MM.1S (cell line): ENCODE data around the gene CHRNA1.

ENCODE experiments used
- DNase-seq: peaks from one replicate; pipeline ENCODE4 v3.0.0-alpha.2; 2015
- H2AFZ ChIP-seq: fragments of 300-600 bp; sonication (generic); 2 replicates; pipeline ENCODE4 v1.6.0; 2016; ENCODE audit warnings: antibody characterized with exemption, low read length
- H3F3A ChIP-seq: fragments of 300-600 bp; sonication (generic); 2 replicates; pipeline ENCODE4 v1.6.1; 2016; ENCODE audit warnings: mild to moderate bottlenecking, antibody characterized with exemption, low read length, moderate library complexity, mixed read lengths; ENCODE audit not compliant: insufficient read depth
- H3K27ac ChIP-seq: fragments of 300-600 bp; sonication (generic); 2 replicates; pipeline ENCODE4 v1.5.1; 2016; ENCODE audit warnings: mild to moderate bottlenecking, low read length
- H3K27me3 ChIP-seq: fragments of 300-600 bp; sonication (generic); replicated peaks from 2 replicates; pipeline ENCODE4 v1.6.0; 2016; ENCODE audit warnings: low read length; ENCODE audit not compliant: insufficient read depth
- H3K36me3 ChIP-seq: fragments of 300-600 bp; sonication (generic); replicated peaks from 2 replicates; pipeline ENCODE4 v1.6.1; 2016; ENCODE audit warnings: mild to moderate bottlenecking, low read length, mixed read lengths; ENCODE audit not compliant: insufficient read depth
- H3K4me1 ChIP-seq: fragments of 300-600 bp; sonication (generic); 2 replicates; pipeline ENCODE4 v1.6.1; 2016; ENCODE audit warnings: low read length, mixed read lengths
- H3K4me2 ChIP-seq: fragments of 300-600 bp; sonication (generic); 2 replicates; pipeline ENCODE4 v1.6.0; 2016; ENCODE audit warnings: low read depth, low read length
- H3K4me3 ChIP-seq: fragments of 300-600 bp; sonication (generic); 2 replicates; pipeline ENCODE4 v1.5.1; 2016; ENCODE audit warnings: low read length, mixed read lengths
- H3K79me2 ChIP-seq: fragments of 300-600 bp; sonication (generic); 2 replicates; pipeline ENCODE4 v1.6.1; 2016; ENCODE audit warnings: mixed run types, low read length, mixed read lengths
- H3K9ac ChIP-seq: fragments of 300-600 bp; sonication (generic); 2 replicates; pipeline ENCODE4 v1.6.1; 2016; ENCODE audit warnings: low read length, mixed read lengths
- H3K9me2 ChIP-seq: fragments of 300-600 bp; sonication (generic); replicated peaks from 2 replicates; pipeline ENCODE4 v1.6.1; 2016; ENCODE audit warnings: mild to moderate bottlenecking, low read length, mixed read lengths; ENCODE audit not compliant: insufficient read depth
- H3K9me3 ChIP-seq: fragments of 300-600 bp; sonication (generic); replicated peaks from 2 replicates; pipeline ENCODE4 v1.6.1; 2016; ENCODE audit warnings: mild to moderate bottlenecking, low read length, mixed read lengths; ENCODE audit not compliant: insufficient read depth
- H4K20me1 ChIP-seq: fragments of 300-600 bp; sonication (generic); 2 replicates; pipeline ENCODE4 v1.6.1; 2016; ENCODE audit warnings: mild to moderate bottlenecking, low read length, moderate library complexity, mixed read lengths; ENCODE audit not compliant: insufficient read depth
- EZH2 ChIP-seq: fragments of 300-600 bp; sonication (generic); optimal IDR thresholded peaks from 2 replicates; pipeline ENCODE3; 2017; ENCODE audit warnings: low read depth, mild to moderate bottlenecking, antibody characterized with exemption, low read length, mixed read lengths
- EZH2phosphoT487 ChIP-seq: fragments of 300-600 bp; sonication (generic); IDR thresholded peaks from 2 replicates; pipeline ENCODE4 v1.6.1; 2018; ENCODE audit warnings: antibody characterized with exemption, low read length
- TF ChIP-seq, protein P1 (sequence below): fragments of 300-600 bp; sonication (generic); IDR thresholded peaks from 2 replicates; pipeline ENCODE4 v1.5.1; 2016; ENCODE audit warnings: antibody characterized with exemption, low read length, mixed read lengths

Gene CHRNA1

GRCh38 chr2:174752403-174753037 lies 11.8 kb downstream of the CHRNA1 start:
- Histone ChIP-seq H3K9ac (no peak overlapping the region), H2AFZ (no peak overlapping the region), H3K36me3 (no peaks in the 10 kb centered on the region), H3K4me3 (no peak overlapping the region), H3K9me3 (no peaks in the 10 kb centered on the region), H3K27me3 (0 out of 2 replicates have a peak, but pooled peaks cover 9% of the 10 kb centered on the region), H4K20me1 (no peaks in the 10 kb centered on the region), H3K4me1 (peaks cover 20% of the 10 kb centered on the region), H3F3A (peaks cover 12% of the 10 kb centered on the region), H3K9me2 (no peaks in the 10 kb centered on the region), H3K4me2 (peak overlapping the region; percentile 30), H3K27ac (peak overlapping the region; percentile 5; the same call in 1 of the 2 replicates), H3K79me2 (no peaks in the 10 kb centered on the region)
- TF ChIP-seq, protein P1, sequence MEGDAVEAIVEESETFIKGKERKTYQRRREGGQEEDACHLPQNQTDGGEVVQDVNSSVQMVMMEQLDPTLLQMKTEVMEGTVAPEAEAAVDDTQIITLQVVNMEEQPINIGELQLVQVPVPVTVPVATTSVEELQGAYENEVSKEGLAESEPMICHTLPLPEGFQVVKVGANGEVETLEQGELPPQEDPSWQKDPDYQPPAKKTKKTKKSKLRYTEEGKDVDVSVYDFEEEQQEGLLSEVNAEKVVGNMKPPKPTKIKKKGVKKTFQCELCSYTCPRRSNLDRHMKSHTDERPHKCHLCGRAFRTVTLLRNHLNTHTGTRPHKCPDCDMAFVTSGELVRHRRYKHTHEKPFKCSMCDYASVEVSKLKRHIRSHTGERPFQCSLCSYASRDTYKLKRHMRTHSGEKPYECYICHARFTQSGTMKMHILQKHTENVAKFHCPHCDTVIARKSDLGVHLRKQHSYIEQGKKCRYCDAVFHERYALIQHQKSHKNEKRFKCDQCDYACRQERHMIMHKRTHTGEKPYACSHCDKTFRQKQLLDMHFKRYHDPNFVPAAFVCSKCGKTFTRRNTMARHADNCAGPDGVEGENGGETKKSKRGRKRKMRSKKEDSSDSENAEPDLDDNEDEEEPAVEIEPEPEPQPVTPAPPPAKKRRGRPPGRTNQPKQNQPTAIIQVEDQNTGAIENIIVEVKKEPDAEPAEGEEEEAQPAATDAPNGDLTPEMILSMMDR = no peak
- TF ChIP-seq EZH2 = no peak
- no peak for TF ChIP-seq EZH2phosphoT487
- peak; percentile 71 for DNase-seq

DNA sequence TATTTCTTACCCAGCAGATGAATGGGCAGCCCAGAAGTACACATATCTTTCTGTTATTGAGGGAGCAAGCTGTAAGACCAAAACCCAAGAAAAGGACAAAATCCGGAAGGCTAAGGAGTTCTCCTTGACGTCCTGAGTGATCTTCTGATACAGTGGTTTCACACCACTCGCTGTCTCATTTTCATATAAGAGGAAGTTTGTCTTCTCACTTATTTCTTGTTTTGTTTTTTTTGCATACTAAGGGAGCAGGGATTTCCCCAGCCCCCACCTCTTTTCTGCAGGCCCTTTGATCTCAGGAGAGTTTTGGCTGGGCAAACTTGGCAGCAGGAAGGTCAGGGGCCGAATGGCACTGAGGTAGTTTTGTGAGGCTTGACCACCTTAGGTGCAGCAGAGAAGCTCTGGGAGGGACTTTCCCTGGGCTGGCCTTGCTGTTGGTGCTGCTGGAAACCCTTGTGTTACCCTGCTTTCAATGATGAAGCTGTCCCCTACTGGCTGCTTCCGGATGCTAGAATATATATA lies 13.3 kb downstream of the CHRNA1 start:
- TF ChIP-seq, protein P1 = peak; percentile 23
- TF ChIP-seq EZH2 = no peak
- TF ChIP-seq EZH2phosphoT487 = no peak
- Histone ChIP-seq H3K9ac (no peak overlapping the region), H3K4me2 (peak overlapping the region; percentile 57)

DNA sequence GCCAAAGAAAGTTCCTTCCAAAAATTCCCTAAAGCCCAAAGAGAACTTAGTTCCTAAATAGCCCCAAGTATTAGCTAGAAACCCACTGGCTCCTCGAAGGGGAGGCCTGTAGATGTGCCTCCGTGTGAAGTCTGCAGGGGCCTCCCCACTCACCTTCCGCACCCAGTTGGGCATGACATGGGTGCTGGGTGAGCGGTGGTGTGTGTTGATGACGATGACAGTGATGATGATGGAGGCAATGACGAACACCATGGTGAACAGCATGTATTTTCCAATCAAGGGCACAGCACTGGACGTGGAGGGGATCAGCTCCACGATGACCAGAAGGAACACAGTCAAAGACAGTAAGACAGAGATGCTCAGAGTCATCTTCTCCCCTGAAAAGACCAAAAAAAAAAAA lies 14.5 kb downstream of the CHRNA1 start:
- Histone ChIP-seq H3K9me3 (no peaks in the 10 kb centered on the region), H3F3A (peaks cover 12% of the 10 kb centered on the region), H2AFZ (no peak overlapping the region), H3K4me3 (no peak overlapping the region), H3K27me3 (0 out of 2 replicates have a peak, but pooled peaks cover 9% of the 10 kb centered on the region), H3K79me2 (no peaks in the 10 kb centered on the region), H3K4me2 (no peak overlapping the region), H3K27ac (no peak overlapping the region), H3K36me3 (no peaks in the 10 kb centered on the region), H3K9ac (no peak overlapping the region), H4K20me1 (no peaks in the 10 kb centered on the region), H3K9me2 (no peaks in the 10 kb centered on the region), H3K4me1 (peaks cover 20% of the 10 kb centered on the region)
- TF ChIP-seq EZH2 (no peak), EZH2phosphoT487 (no peak)
- TF ChIP-seq, protein P1 = no peak
- no peak for DNase-seq

More for the DNA sequence above, 13.3 kb downstream of the CHRNA1 start:
- Histone ChIP-seq H3K79me2 (no peaks in the 10 kb centered on the region), H3K27me3 (0 out of 2 replicates have a peak, but pooled peaks cover 9% of the 10 kb centered on the region), H3K4me1 (peaks cover 20% of the 10 kb centered on the region), H4K20me1 (no peaks in the 10 kb centered on the region), H3K9me3 (no peaks in the 10 kb centered on the region), H3K27ac (peak overlapping the region; percentile 38; the same call in 1 of the 2 replicates), H3F3A (peaks cover 12% of the 10 kb centered on the region), H3K4me3 (peak overlapping the region; percentile 24; the same call in 1 of the 2 replicates), H3K9me2 (no peaks in the 10 kb centered on the region), H3K36me3 (no peaks in the 10 kb centered on the region), H2AFZ (peak overlapping the region; percentile 58; the same call in 1 of the 2 replicates)
- DNase-seq = peak; percentile 82
